ENCODE data around the gene CNOT4. TPM values are rescaled to one million over a fixed set of nuclear protein-coding genes. Genes with fewer than 3 reads are reported as not detected.

Gene CNOT4
- total and polyA plus RNA-seq, 2 of the 13 experiments (the other 11 are each of a cell fraction or from before 2014, with no cell fraction given) = 7.4 to 8.4 TPM

GRCh38 chr7:135390829-135391228, 119.1 kb downstream of the CNOT4 start:
- FAIRE-seq = no peak
- in situ Hi-C loops (cut with HindIII; ENCODE audit: extremely low pct_ligation_motif_present, low pct_unique_long_range_greater_than_20kb) (no loop called here), intact Hi-C loops (cut with micrococcal nuclease; ENCODE audit: unreplicated experiment) (no loop called here)
- BruUV-seq (replicated peaks) = no TSS peak
- no peak for TF ChIP-seq RBAK (CRISPR knock-in tag; IDR thresholded peaks at IDR 0.05)
- TF ChIP-seq THYN1 (CRISPR knock-in tag; IDR thresholded peaks at IDR 0.05; ENCODE audit: borderline replicate concordance, low read depth) = no peak
- no peak for TF ChIP-seq ZBTB25 (CRISPR knock-in tag; IDR thresholded peaks at IDR 0.05)
- no peak for TF ChIP-seq PAWR (CRISPR knock-in tag; IDR thresholded peaks at IDR 0.05; ENCODE audit: borderline replicate concordance)
- TF ChIP-seq SOX5 (CRISPR knock-in tag; IDR thresholded peaks at IDR 0.05; ENCODE audit: borderline replicate concordance) = no peak
- TF ChIP-seq CCAR2 (optimal IDR thresholded peaks at IDR 0.05; ENCODE audit: low read depth, low read length) = no peak
- no peak for TF ChIP-seq CSRNP1 (CRISPR knock-in tag; IDR thresholded peaks at IDR 0.05)
- TF ChIP-seq MIER2 (CRISPR knock-in tag; IDR thresholded peaks at IDR 0.05) = no peak
- TF ChIP-seq ISX (CRISPR knock-in tag; conservative IDR thresholded peaks at IDR 0.05) = no peak
- TF ChIP-seq FOXA1 (IDR thresholded peaks at IDR 0.05) = no peak
- no peak for TF ChIP-seq FOXA1 (CRISPR knock-in tag; IDR thresholded peaks at IDR 0.05)
- no peak for TF ChIP-seq ZNF703 (CRISPR knock-in tag; IDR thresholded peaks at IDR 0.05; ENCODE audit: borderline replicate concordance)
- TF ChIP-seq NRL (CRISPR knock-in tag; IDR thresholded peaks at IDR 0.05; ENCODE audit: borderline replicate concordance) = no peak
- TF ChIP-seq GFI1 (CRISPR knock-in tag; IDR thresholded peaks at IDR 0.05; ENCODE audit: borderline replicate concordance) = no peak
- H3K4me1 ChIP-seq (ENCODE audit: insufficient read depth, low read length) = no peaks in the 10 kb centered on the region
- H3K27ac ChIP-seq (ENCODE audit: extremely low read length, insufficient read depth, low read length) = no peak overlapping the region
- DNase-seq (ENCODE audit: low spot score) = no peak
- H2AFZ ChIP-seq (ENCODE audit: low read length) = no peak overlapping the region
- H3K36me3 ChIP-seq (replicated peaks in 1 of 2; ENCODE audit: control insufficient read depth in 1 of 2, insufficient read depth in 2 of 2, low read length in 2 of 2) = peaks cover 4 to 28% of the 10 kb centered on the region in 2 experiments
- ChIA-PET POLR2A (no interaction called here), CTCF (ENCODE audit: low intra/inter-chr PET ratio, low total read pairs) (no interaction called here)
- no peaks in the 10 kb centered on the region for H3K79me2 ChIP-seq (ENCODE audit: insufficient read depth, low read length)
- H3K27me3 ChIP-seq (ENCODE audit: control insufficient read depth in 1 of 2, insufficient read depth in 2 of 2, low read length in 2 of 2) = no peaks in the 10 kb centered on the region
- no peak overlapping the region for H3K4me3 ChIP-seq (replicated peaks in 1 of 3; ENCODE audit: insufficient read depth in 1 of 3, low read depth in 2 of 3, low read length in 3 of 3)
- no peak overlapping the region for H3K9ac ChIP-seq (ENCODE audit: insufficient read depth, low read depth, low read length)
- ATAC-seq = no peak
- H3K4me2 ChIP-seq (ENCODE audit: low read depth, low read length) = no peak overlapping the region
- no peaks in the 10 kb centered on the region for H3K9me3 ChIP-seq (ENCODE audit: low read length)
- H4K20me1 ChIP-seq (ENCODE audit: insufficient read depth, low read length) = no peaks in the 10 kb centered on the region

Data from HepG2 (cell line).